WTC11 (cell line): ENCODE results near the gene MDFIC. TPM values are rescaled to one million over a fixed set of nuclear protein-coding genes. Genes with fewer than 3 reads are reported as not detected.

Source experiments
- ATAC-seq: fragments of 200-7000 bp; cut with Tn5 transposase; 2 replicates; pipeline ENCODE4 v1.10.0; 2021; ENCODE audit warnings: mild to moderate bottlenecking, moderate library complexity
- CTCF ChIA-PET: fragments of 300-600 bp; sonication (Branson Sonifier 250); formaldehyde crosslinking; loops from one replicate; lab custom pipeline; 2021; ENCODE audit warnings: antibody characterized with exemption; lab: Charles Lee
- POLR2A ChIA-PET: fragments of 350-600 bp; sonication (Branson Sonifier 250); formaldehyde crosslinking; loops from one replicate; lab custom pipeline; 2021; ENCODE audit warnings: antibody characterized with exemption; lab: Charles Lee
- DNase-seq: peaks from one replicate; pipeline ENCODE4 v3.0.0; 2021; ENCODE audit warnings: low spot score
- H3K27ac Mint-ChIP-seq: 2 replicates; pipeline ENCODE4 v1.8.0; 2021; ENCODE audit warnings: mixed read lengths
- H3K27me3 Mint-ChIP-seq: 2 replicates; pipeline ENCODE4 v1.8.0; 2021; ENCODE audit warnings: low read depth, mild to moderate bottlenecking, moderate library complexity, mixed read lengths
- H3K36me3 Mint-ChIP-seq: 2 replicates; pipeline ENCODE4 v1.8.0; 2021; ENCODE audit warnings: mixed read lengths
- H3K4me1 Mint-ChIP-seq: 2 replicates; pipeline ENCODE4 v1.8.0; 2022; ENCODE audit warnings: mixed read lengths
- H3K4me3 Mint-ChIP-seq: 2 replicates; pipeline ENCODE4 v1.8.0; 2021; ENCODE audit warnings: mild to moderate bottlenecking, moderate library complexity, mixed read lengths
- H3K9me3 Mint-ChIP-seq: 2 replicates; pipeline ENCODE4 v1.8.0; 2021; ENCODE audit warnings: mixed read lengths
- ATF2 ChIP-seq: sonication (generic); formaldehyde crosslinking; IDR thresholded peaks from 2 replicates; pipeline ENCODE4 v1.8.1; 2022; ENCODE audit warnings: low read depth, missing genetic modification reagents, borderline replicate concordance
- CBFB ChIP-seq: sonication (generic); formaldehyde crosslinking; IDR thresholded peaks from 2 replicates; pipeline ENCODE4 v1.8.1; 2022; ENCODE audit warnings: mild to moderate bottlenecking, low read depth, missing genetic modification reagents
- CREB1 ChIP-seq: sonication (generic); formaldehyde crosslinking; IDR thresholded peaks from 2 replicates; pipeline ENCODE4 v1.8.0; 2023; ENCODE audit warnings: mild to moderate bottlenecking, missing genetic modification reagents
- EMX1 ChIP-seq: fragments of 250-450 bp; sonication (Bioruptor Pico); IDR thresholded peaks from 2 replicates; pipeline ENCODE4 v1.8.0; 2021; ENCODE audit warnings: mild to moderate bottlenecking
- ERG ChIP-seq: fragments of 250-450 bp; sonication (Bioruptor Pico); IDR thresholded peaks from 2 replicates; pipeline ENCODE4 v1.8.0; 2021; ENCODE audit warnings: mild to moderate bottlenecking
- FOXP1 ChIP-seq: sonication (generic); formaldehyde crosslinking; IDR thresholded peaks from 2 replicates; pipeline ENCODE4 v1.8.0; 2022; ENCODE audit warnings: missing genetic modification reagents, mild to moderate bottlenecking, moderate library complexity, borderline replicate concordance
- JAZF1 ChIP-seq: fragments of 250-450 bp; sonication (Bioruptor Pico); IDR thresholded peaks from 2 replicates; pipeline ENCODE4 v1.9.0; 2021; ENCODE audit warnings: moderate library complexity, mild to moderate bottlenecking, inconsistent platforms
- MXD4 ChIP-seq: fragments of 250-450 bp; sonication (Bioruptor Pico); IDR thresholded peaks from 2 replicates; pipeline ENCODE4 v1.8.0; 2021; ENCODE audit warnings: mild to moderate bottlenecking, moderate library complexity, borderline replicate concordance
- MYBL2 ChIP-seq: sonication (generic); formaldehyde crosslinking; IDR thresholded peaks from 2 replicates; pipeline ENCODE4 v1.8.1; 2023; ENCODE audit warnings: mild to moderate bottlenecking, moderate library complexity, missing genetic modification reagents
- OVOL2 ChIP-seq: fragments of 250-450 bp; sonication (Bioruptor Pico); IDR thresholded peaks from 2 replicates; pipeline ENCODE4 v1.9.0; 2021; ENCODE audit warnings: mild to moderate bottlenecking, borderline replicate concordance
- TEAD1 ChIP-seq: sonication (generic); formaldehyde crosslinking; IDR thresholded peaks from 2 replicates; pipeline ENCODE4 v1.8.0; 2022; ENCODE audit warnings: mild to moderate bottlenecking, missing genetic modification reagents
- ZNF317 ChIP-seq: sonication (generic); formaldehyde crosslinking; IDR thresholded peaks from 2 replicates; pipeline ENCODE4 v1.8.1; 2023; ENCODE audit warnings: low read depth, mild to moderate bottlenecking, moderate library complexity, missing genetic modification reagents, borderline replicate concordance
- ZNF416 ChIP-seq: fragments of 250-450 bp; sonication (Bioruptor Pico); IDR thresholded peaks from 2 replicates; pipeline ENCODE4 v1.9.0; 2021; ENCODE audit warnings: mild to moderate bottlenecking, inconsistent platforms
- ZNF512 ChIP-seq: sonication (generic); formaldehyde crosslinking; IDR thresholded peaks from 2 replicates; pipeline ENCODE4 v1.8.1; 2022; ENCODE audit warnings: missing genetic modification reagents, borderline replicate concordance
- total RNA-seq: library from RNA; stranded (reverse); gene quantifications from 3 replicates; pipeline ENCODE4 v1.2.3, GENCODE V29; 2021
- TF ChIP-seq, protein P1 (sequence below): sonication (generic); formaldehyde crosslinking; conservative IDR thresholded peaks from 2 replicates; pipeline ENCODE4 v1.8.1; 2022; ENCODE audit warnings: mild to moderate bottlenecking, missing genetic modification reagents
- TF ChIP-seq, protein P2 (sequence below): sonication (generic); formaldehyde crosslinking; IDR thresholded peaks from 2 replicates; pipeline ENCODE4 v1.8.0; 2023; ENCODE audit warnings: missing genetic modification reagents
- TF ChIP-seq, protein P3 (sequence below): fragments of 200-600 bp; IDR thresholded peaks from 2 replicates; pipeline ENCODE4 v1.8.0; 2022; ENCODE audit warnings: antibody characterized with exemption

Gene MDFIC
- total RNA-seq, 1 experiment from 2014 or later: 8.4 TPM

DNA sequence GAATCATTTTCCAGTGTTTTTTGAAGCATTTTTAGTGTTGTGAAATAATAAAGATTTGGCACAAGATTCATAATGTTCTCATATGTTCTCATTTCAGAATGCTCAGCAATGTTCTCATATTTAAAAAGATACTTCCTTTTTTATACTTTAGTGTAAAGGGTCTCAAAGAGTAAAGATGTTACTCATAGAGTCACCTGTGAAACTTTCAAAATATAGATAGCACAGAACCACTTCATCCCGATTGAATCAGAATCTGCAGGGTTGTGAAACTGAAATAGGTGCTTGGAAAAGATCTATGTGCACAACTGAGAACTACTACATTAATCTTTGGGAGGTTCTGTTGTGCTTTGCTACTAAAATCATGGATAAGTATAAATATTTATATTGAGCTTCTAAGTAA, 144.7 kb downstream of the MDFIC start:
- ATAC-seq: no peak
- H3K27me3 Mint-ChIP-seq: no peaks in the 10 kb centered on the region
- H3K36me3 Mint-ChIP-seq: no peaks in the 10 kb centered on the region
- TF ChIP-seq, protein P1, sequence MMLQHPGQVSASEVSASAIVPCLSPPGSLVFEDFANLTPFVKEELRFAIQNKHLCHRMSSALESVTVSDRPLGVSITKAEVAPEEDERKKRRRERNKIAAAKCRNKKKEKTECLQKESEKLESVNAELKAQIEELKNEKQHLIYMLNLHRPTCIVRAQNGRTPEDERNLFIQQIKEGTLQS (CRISPR knock-in tag): no peak
- TF ChIP-seq, all 79 proteins: peak for 0
- H3K27ac Mint-ChIP-seq: no peak overlapping the region
- CTCF ChIA-PET: no interaction called here
- H3K9me3 Mint-ChIP-seq: no peaks in the 10 kb centered on the region
- H3K4me1 Mint-ChIP-seq: no peaks in the 10 kb centered on the region
- no peak overlapping the region for H3K4me3 Mint-ChIP-seq
- DNase-seq: no peak
- POLR2A ChIA-PET: no interaction called here

GRCh38 chr7:115068220-115068619, 146.3 kb downstream of the MDFIC start:
- CTCF ChIA-PET: no interaction called here
- DNase-seq: no peak
- no peaks in the 10 kb centered on the region for H3K27me3 Mint-ChIP-seq
- no peak overlapping the region for H3K27ac Mint-ChIP-seq
- H3K36me3 Mint-ChIP-seq: no peaks in the 10 kb centered on the region
- POLR2A ChIA-PET: no interaction called here
- ATAC-seq: no peak
- no peak for TF ChIP-seq OVOL2
- no peak for TF ChIP-seq JAZF1 (CRISPR knock-in tag)
- TF ChIP-seq TEAD1 (CRISPR knock-in tag): no peak
- TF ChIP-seq ATF2: no peak
- TF ChIP-seq ERG (CRISPR knock-in tag): no peak
- no peak for TF ChIP-seq CREB1
- no peak for TF ChIP-seq ZNF512 (CRISPR knock-in tag)
- TF ChIP-seq CBFB (CRISPR knock-in tag): no peak
- TF ChIP-seq MYBL2 (CRISPR knock-in tag): no peak
- TF ChIP-seq ZNF317: no peak
- TF ChIP-seq, protein P2, sequence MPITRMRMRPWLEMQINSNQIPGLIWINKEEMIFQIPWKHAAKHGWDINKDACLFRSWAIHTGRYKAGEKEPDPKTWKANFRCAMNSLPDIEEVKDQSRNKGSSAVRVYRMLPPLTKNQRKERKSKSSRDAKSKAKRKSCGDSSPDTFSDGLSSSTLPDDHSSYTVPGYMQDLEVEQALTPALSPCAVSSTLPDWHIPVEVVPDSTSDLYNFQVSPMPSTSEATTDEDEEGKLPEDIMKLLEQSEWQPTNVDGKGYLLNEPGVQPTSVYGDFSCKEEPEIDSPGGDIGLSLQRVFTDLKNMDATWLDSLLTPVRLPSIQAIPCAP (CRISPR knock-in tag): no peak
- TF ChIP-seq EMX1: no peak
- TF ChIP-seq ZNF416 (CRISPR knock-in tag): no peak
- no peak for TF ChIP-seq FOXP1 (CRISPR knock-in tag)
- TF ChIP-seq, protein P3, sequence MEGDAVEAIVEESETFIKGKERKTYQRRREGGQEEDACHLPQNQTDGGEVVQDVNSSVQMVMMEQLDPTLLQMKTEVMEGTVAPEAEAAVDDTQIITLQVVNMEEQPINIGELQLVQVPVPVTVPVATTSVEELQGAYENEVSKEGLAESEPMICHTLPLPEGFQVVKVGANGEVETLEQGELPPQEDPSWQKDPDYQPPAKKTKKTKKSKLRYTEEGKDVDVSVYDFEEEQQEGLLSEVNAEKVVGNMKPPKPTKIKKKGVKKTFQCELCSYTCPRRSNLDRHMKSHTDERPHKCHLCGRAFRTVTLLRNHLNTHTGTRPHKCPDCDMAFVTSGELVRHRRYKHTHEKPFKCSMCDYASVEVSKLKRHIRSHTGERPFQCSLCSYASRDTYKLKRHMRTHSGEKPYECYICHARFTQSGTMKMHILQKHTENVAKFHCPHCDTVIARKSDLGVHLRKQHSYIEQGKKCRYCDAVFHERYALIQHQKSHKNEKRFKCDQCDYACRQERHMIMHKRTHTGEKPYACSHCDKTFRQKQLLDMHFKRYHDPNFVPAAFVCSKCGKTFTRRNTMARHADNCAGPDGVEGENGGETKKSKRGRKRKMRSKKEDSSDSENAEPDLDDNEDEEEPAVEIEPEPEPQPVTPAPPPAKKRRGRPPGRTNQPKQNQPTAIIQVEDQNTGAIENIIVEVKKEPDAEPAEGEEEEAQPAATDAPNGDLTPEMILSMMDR: no peak
- no peak for TF ChIP-seq MXD4
- H3K9me3 Mint-ChIP-seq: no peaks in the 10 kb centered on the region
- no peak overlapping the region for H3K4me3 Mint-ChIP-seq
- H3K4me1 Mint-ChIP-seq: no peaks in the 10 kb centered on the region
